GM21381 (cell line): Measurements from ENCODE around the gene LTBP2.

ENCODE experiments used
- ATAC-seq: cut with Tn5 transposase; IDR thresholded peaks from one replicate; pipeline ENCODE4 v1.9.1; 2021; ENCODE audit warnings: mild to moderate bottlenecking, moderate library complexity; ENCODE audit not compliant: unreplicated experiment

Gene LTBP2

GRCh38 chr14:74638966-74639365 is 26.9 kb upstream of the LTBP2 start:
- ATAC-seq, result no peak

DNA sequence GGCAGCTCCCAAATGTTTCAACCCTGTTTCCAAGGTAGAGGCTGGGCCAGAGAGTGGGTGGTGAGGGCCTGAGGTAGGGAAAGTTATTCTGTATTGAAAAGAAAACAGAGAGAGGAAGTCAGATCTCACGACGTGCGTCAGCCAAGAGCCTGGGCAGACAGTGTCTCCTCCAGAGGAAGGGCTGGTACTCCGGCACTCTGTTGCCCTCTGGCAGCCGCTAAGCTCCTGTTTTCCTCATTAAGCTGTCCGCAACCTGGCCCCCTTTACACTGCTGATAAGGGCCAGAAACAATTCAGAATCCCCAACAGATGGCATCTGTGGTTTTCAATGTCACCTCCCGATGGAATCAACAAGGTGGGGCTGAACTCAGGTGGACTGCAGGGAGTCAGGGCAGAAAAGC is 26.0 kb upstream of the LTBP2 start:
- no peak for ATAC-seq

- no peak for ATAC-seq
Observed at GRCh38 chr14:74637178-74637550, 25.1 kb upstream of the LTBP2 start.

GRCh38 chr14:74636424-74637177 is 24.6 kb upstream of the LTBP2 start:
- no peak for ATAC-seq

GRCh38 chr14:74635847-74636246 is 23.8 kb upstream of the LTBP2 start:
- no peak for ATAC-seq

- no peak for ATAC-seq
Observed at GRCh38 chr14:74634964-74635363, 22.9 kb upstream of the LTBP2 start.

- ATAC-seq, result no peak
Observed at GRCh38 chr14:74634481-74634880, 22.4 kb upstream of the LTBP2 start.

GRCh38 chr14:74630881-74631690 is 19.0 kb upstream of the LTBP2 start:
- no peak for ATAC-seq

GRCh38 chr14:74628418-74628817 is 16.4 kb upstream of the LTBP2 start:
- no peak for ATAC-seq

GRCh38 chr14:74627076-74627475 is 15.0 kb upstream of the LTBP2 start:
- no peak for ATAC-seq

- no peak for ATAC-seq
Observed at GRCh38 chr14:74622257-74622656, 10.2 kb upstream of the LTBP2 start.

DNA sequence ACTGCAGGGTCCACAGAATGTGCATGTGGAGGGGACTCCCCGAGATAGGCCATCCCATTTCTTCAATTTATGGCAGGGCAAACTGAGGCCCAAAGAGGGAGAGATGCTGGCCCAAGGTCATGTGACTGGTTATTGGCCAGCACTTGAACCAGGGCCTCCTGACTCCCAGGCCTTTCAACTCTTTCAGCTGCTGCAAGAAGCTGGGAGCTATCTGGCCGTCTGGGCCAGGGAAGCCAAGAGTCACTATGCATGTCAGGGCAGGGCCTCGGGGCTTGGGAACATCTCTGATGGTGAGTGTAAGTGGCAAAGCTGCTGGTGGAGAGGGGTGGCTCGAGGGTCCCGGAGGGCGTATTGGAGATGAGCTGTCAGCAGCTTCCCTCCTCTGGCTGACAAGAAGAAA is 9.5 kb upstream of the LTBP2 start:
- no peak for ATAC-seq

DNA sequence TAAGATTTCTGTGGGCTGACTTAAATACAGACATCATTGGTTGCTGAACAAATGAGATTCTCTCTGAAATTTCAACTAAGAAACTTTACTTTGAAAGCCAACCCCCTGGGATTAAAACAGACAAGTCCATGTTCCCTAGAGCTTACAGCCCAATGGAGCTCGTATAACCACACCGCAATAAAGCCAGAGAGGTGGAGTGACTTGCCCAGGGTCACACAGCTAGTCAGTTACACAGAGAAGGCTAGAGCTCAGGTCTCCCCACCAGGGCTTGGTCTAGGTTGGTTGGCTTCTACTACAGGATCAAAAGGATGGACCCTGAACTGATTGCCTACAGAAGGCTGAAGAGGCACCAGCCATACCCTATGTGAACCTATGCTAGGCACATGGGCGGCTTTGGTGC is 8.9 kb upstream of the LTBP2 start:
- no peak for ATAC-seq

- ATAC-seq, result no peak
Observed at GRCh38 chr14:74620497-74620921, 8.5 kb upstream of the LTBP2 start.

DNA sequence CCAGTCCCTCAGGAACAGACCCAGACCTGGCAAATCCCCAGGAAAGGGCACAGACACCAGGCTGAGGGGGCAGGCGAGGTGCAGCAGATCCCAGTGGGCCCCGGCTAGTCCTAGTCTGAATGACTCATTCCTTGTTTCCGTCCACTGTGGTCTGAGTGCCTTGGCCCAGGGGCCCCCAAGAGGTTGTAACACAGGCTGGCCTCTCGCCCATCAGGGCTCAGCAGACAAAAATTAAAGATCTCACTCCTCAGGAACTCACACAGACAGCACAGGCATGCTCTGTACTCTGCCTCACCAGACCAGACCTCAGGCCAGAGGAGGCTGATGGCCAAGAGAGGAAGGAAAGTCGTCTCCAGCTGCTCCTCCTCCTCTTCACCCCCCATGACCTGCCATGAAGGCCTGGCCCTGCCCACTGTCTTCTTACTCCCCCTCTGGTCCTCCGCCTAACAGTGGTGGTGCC is 7.7 kb upstream of the LTBP2 start:
- no peak for ATAC-seq

DNA sequence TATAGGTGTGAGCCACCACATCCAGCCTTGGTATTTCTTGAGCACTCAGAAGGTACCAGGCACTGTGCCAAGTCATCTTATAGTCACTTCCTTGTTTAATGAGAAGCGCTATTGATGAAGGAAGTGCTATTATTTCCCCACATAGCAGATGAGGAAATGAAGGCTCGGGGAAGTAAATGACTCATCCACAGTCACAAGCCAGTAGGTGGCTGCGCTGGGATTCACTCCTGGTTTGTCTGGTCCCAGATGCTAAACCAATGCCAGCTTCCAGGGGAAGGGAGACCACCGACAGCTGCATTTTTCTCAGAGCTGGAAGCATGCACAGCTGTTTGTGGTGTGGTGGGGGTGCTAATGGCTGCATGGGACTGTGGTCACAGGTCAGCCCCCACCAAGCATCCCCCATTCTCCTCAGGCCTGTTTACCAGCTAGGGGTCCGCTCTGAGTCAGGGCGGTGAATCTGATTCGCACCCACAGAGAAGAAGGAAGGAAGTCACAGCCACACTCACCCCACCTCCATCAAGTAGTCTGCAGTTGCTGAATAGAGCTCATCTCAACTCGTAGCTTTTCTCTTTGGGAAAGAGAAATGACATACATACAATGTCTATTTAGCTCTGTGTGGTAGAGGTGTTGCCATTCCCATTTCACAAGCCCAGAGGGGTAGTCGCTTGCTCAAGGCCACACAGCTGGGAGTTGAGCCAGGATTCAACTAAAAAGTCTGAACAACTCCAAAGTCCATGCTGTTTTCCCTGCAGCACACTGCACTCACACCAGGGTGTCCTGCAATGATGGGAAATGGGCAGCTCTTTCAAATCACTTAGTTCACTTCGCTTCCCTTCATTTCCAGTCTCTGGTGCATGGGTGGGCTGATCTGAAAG is 6.3 kb upstream of the LTBP2 start:
- no peak for ATAC-seq

DNA sequence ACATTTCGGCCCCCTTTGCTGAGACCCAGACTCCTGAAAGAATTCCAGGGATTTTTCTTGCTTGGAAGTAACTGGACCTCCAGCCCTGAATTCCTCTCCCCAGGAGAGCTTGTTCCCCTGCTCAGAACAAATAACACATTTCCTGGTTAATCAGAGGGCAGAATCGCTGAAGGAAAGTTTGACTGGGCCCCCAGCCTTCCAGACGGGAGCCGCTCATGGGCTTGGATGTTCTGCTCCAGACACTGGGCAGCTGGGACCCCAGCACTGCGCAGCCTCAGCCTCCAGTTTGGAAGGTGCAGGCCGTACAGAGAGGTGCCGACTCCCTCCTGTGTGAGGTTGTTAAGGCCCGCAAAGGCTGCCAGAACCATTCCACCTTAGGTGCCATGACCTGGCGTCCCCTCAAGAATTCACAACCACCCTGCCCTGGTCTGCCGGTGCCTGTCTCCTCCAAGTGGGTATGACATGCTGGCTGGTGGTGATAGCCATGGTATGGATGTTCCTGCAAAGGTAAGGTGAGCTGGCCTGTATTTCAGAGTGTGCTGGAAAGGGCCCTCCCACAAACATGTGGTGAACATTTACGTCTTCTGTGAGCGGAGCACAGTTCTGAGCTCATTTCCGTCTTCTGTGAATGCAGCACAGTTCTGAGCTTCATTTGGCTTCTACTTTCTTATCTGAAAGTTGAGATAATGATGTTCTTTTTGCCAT is 5.1 kb upstream of the LTBP2 start:
- no peak for ATAC-seq

GRCh38 chr14:74616507-74616906 is 4.5 kb upstream of the LTBP2 start:
- ATAC-seq, result no peak

- ATAC-seq, result no peak
Observed at GRCh38 chr14:74615735-74616134, 3.7 kb upstream of the LTBP2 start.
